H1 (cell line): Measurements from ENCODE around the gene GPSM1. TPM values are rescaled to one million over a fixed set of nuclear protein-coding genes. Genes with fewer than 3 reads are reported as not detected.

Experiments
- CTCF ChIA-PET: fragments of 300-600 bp; sonication (Branson Sonifier 250); formaldehyde crosslinking; loops from one replicate; lab custom pipeline; 2021; ENCODE audit not compliant: partially characterized antibody; lab: Charles Lee
- POLR2A ChIA-PET: fragments of 300-600 bp; sonication (Branson Sonifier 250); formaldehyde crosslinking; loops from one replicate; lab custom pipeline; 2021; ENCODE audit warnings: inconsistent platforms; ENCODE audit not compliant: partially characterized antibody; lab: Charles Lee
- DNase-seq, 2 experiments: peaks; one replicate each; pipeline versions ENCODE4 v3.0.0 to v3.0.0-alpha.2; 2010 to 2022; ENCODE audit warnings: low spot score in 2 of 2, low read depth in 1 of 2, mixed read lengths in 1 of 2
- FAIRE-seq: peaks from 2 replicates; lab custom pipeline; 2011; peaks lifted over from hg19 to GRCh38; lab: Jason Lieb, UNC
- H2AFZ ChIP-seq: 2 replicates; pipeline ENCODE4 v1.8.1; 2012; ENCODE audit warnings: low read length, inconsistent platforms
- H2AK5ac ChIP-seq: 2 replicates; pipeline ENCODE4 v1.6.1; 2013; ENCODE audit warnings: low read depth, low read length
- H2BK120ac ChIP-seq: replicated peaks from 2 replicates; pipeline ENCODE3; 2013; ENCODE audit warnings: low read depth, low read length, inconsistent platforms
- H2BK12ac ChIP-seq: 2 replicates; pipeline ENCODE4 v1.6.1; 2013; ENCODE audit warnings: low read depth, low read length
- H2BK15ac ChIP-seq: 2 replicates; pipeline ENCODE4 v1.6.1; 2013; ENCODE audit warnings: low read length
- H2BK20ac ChIP-seq: 2 replicates; pipeline ENCODE4 v1.6.1; 2013; ENCODE audit warnings: low read length
- H2BK5ac ChIP-seq: 2 replicates; pipeline ENCODE4 v1.6.1; 2013; ENCODE audit warnings: low read depth, low read length
- H3K14ac ChIP-seq: 2 replicates; pipeline ENCODE4 v1.6.1; 2013; ENCODE audit warnings: inconsistent platforms; ENCODE audit not compliant: insufficient read length
- H3K18ac ChIP-seq: 2 replicates; pipeline ENCODE4 v1.6.1; 2013; ENCODE audit warnings: low read length; ENCODE audit errors: extremely low read depth
- H3K23ac ChIP-seq: 2 replicates; pipeline ENCODE4 v1.6.1; 2013; ENCODE audit warnings: inconsistent platforms; ENCODE audit not compliant: insufficient read length
- H3K23me2 ChIP-seq: 2 replicates; pipeline ENCODE4 v1.6.1; 2013; ENCODE audit warnings: low read depth, low read length
- H3K27ac ChIP-seq: 2 replicates; pipeline ENCODE4 v1.6.1; 2011; ENCODE audit warnings: low read depth, low read length, inconsistent platforms
- H3K27me3 ChIP-seq, 4 experiments: replicated peaks in 1 of 4; 1 replicate in 1 of 4; 2 replicates in 3 of 4; pipeline versions ENCODE4 v1.6.1 to v1.8.1; 2011 to 2013; ENCODE audit warnings: low read length in 3 of 4, mild to moderate bottlenecking in 3 of 4, inconsistent platforms in 2 of 4, mixed read lengths in 2 of 4, moderate library complexity in 1 of 4; ENCODE audit not compliant: control insufficient read depth in 3 of 4, insufficient read depth in 3 of 4; ENCODE audit errors: extremely low read depth in 1 of 4
- H3K36me3 ChIP-seq, 4 experiments: 2 replicates each; pipeline versions ENCODE4 v1.6.1 to v1.8.1; 2011 to 2013; ENCODE audit warnings: mild to moderate bottlenecking in 4 of 4, low read length in 3 of 4, moderate library complexity in 2 of 4, control low read depth in 1 of 4, inconsistent platforms in 1 of 4; ENCODE audit not compliant: insufficient read depth in 4 of 4, control insufficient read depth in 2 of 4
- H3K4ac ChIP-seq: replicated peaks from 2 replicates; pipeline ENCODE3; 2013; ENCODE audit warnings: low read length, low read depth, mixed read lengths, inconsistent platforms; ENCODE audit not compliant: insufficient read length
- H3K4me1 ChIP-seq, 4 experiments: replicated peaks in 1 of 4; 1 replicate in 1 of 4; 2 replicates in 3 of 4; pipeline versions ENCODE4 v1.6.1 to v1.8.1; 2011 to 2013; ENCODE audit warnings: low read length in 3 of 4, inconsistent platforms in 2 of 4, mixed read lengths in 1 of 4; ENCODE audit not compliant: insufficient read depth in 4 of 4, control insufficient read depth in 3 of 4
- H3K4me2 ChIP-seq, 2 experiments: 2 replicates each; pipeline versions ENCODE4 v1.6.1 to v1.8.1; 2011 to 2013; ENCODE audit warnings: low read depth in 2 of 2, low read length in 2 of 2, control low read depth in 1 of 2, inconsistent platforms in 1 of 2, mild to moderate bottlenecking in 1 of 2; ENCODE audit not compliant: insufficient read depth in 1 of 2
- H3K4me3 ChIP-seq, 4 experiments: fragments of 200-600, 300-600 bp in 1 of 4; sonication (generic), shearing (Covaris generic), sonication (Bioruptor Twin) in 1 of 4; 2 replicates each; pipeline versions ENCODE4 v1.5.1 to v1.8.1; 2011 to 2016; ENCODE audit warnings: low read length in 4 of 4, low read depth in 3 of 4, control low read depth in 2 of 4, inconsistent platforms in 2 of 4, mild to moderate bottlenecking in 2 of 4, mixed read lengths in 1 of 4, moderate library complexity in 1 of 4; ENCODE audit not compliant: insufficient read depth in 2 of 4; ENCODE audit errors: extremely low read depth in 1 of 4
- H3K56ac ChIP-seq: replicated peaks from 2 replicates; pipeline ENCODE3; 2013; ENCODE audit warnings: low read depth, mild to moderate bottlenecking, mixed read lengths, low read length, inconsistent platforms; ENCODE audit not compliant: insufficient read length
- H3K79me1 ChIP-seq: 2 replicates; pipeline ENCODE4 v1.6.1; 2013; ENCODE audit warnings: low read depth, low read length, control low read depth
- H3K79me2 ChIP-seq, 2 experiments: 2 replicates each; pipeline versions ENCODE4 v1.6.1 to v1.8.1; 2012 to 2013; ENCODE audit warnings: low read length in 2 of 2, mild to moderate bottlenecking in 2 of 2, inconsistent platforms in 1 of 2; ENCODE audit not compliant: insufficient read depth in 2 of 2, control insufficient read depth in 1 of 2
- H3K9ac ChIP-seq, 4 experiments: replicated peaks in 1 of 4; 1 replicate in 1 of 4; 2 replicates in 3 of 4; pipeline versions ENCODE4 v1.6.1 to v1.8.1; 2011 to 2013; ENCODE audit warnings: low read depth in 3 of 4, low read length in 3 of 4, control low read depth in 2 of 4, mild to moderate bottlenecking in 2 of 4, moderate library complexity in 2 of 4, inconsistent platforms in 1 of 4; ENCODE audit errors: extremely low read depth in 1 of 4
- H3K9me3 ChIP-seq, 2 experiments: 2 replicates each; pipeline versions ENCODE4 v1.6.1 to v1.8.1; 2012 to 2013; ENCODE audit warnings: mild to moderate bottlenecking in 2 of 2, moderate library complexity in 2 of 2, control low read depth in 1 of 2, inconsistent platforms in 1 of 2, low read depth in 1 of 2, low read length in 1 of 2, mixed read lengths in 1 of 2; ENCODE audit not compliant: insufficient read depth in 2 of 2
- H4K20me1 ChIP-seq, 2 experiments: replicated peaks in 1 of 2; 2 replicates each; pipeline versions ENCODE3 to v1.8.1; 2011 to 2013; ENCODE audit warnings: inconsistent platforms in 2 of 2, low read length in 2 of 2, mild to moderate bottlenecking in 1 of 2; ENCODE audit not compliant: insufficient read depth in 2 of 2, control insufficient read depth in 1 of 2
- H4K5ac ChIP-seq: 2 replicates; pipeline ENCODE4 v1.6.1; 2013; ENCODE audit warnings: low read length, low read depth, mixed read lengths, inconsistent platforms; ENCODE audit not compliant: insufficient read length
- H4K8ac ChIP-seq: 2 replicates; pipeline ENCODE4 v1.8.0; 2013; ENCODE audit warnings: mild to moderate bottlenecking, moderate library complexity, low read length, inconsistent platforms; ENCODE audit not compliant: insufficient read depth; ENCODE audit errors: extremely low read depth
- H4K91ac ChIP-seq: replicated peaks from 2 replicates; pipeline ENCODE3; 2013; ENCODE audit warnings: low read length, mixed read lengths, inconsistent platforms; ENCODE audit not compliant: insufficient read length
- RXRA ChIP-seq: IDR thresholded peaks from 2 replicates; pipeline ENCODE4 v1.6.1; 2011; ENCODE audit warnings: low read depth, mild to moderate bottlenecking, low read length, moderate library complexity; ENCODE audit not compliant: insufficient read depth
- WGBS, 2 experiments: shearing (Covaris generic) in 1 of 2; methylation state at CpG; one replicate each; pipeline versions ENCODE4 v1.1.6 to v1.1.7; 2013 to 2015; ENCODE audit warnings: low lambda C conversion rate in 2 of 2, mixed read lengths in 2 of 2, inconsistent platforms in 1 of 2, low coverage in 1 of 2, missing lambda C conversion rate in 1 of 2; ENCODE audit not compliant: insufficient replicate concordance in 2 of 2, insufficient coverage in 1 of 2, insufficient read length in 1 of 2; ENCODE audit errors: extremely low coverage in 1 of 2, missing lambda C conversion rate in 1 of 2; 5-methylcytosine and 5-hydroxymethylcytosine counted together
- polyA plus RNA-seq, 7 experiments: library from polyadenylated mRNA; depleted of rRNA in 3 of 7; stranded (reverse) in 5 of 7; unstranded in 2 of 7; fragments of >200 nt in 5 of 7; fragments of 200-250 nt in 2 of 7; gene quantifications; 1 replicate in 5 of 7; 2 replicates in 1 of 7; 4 replicates in 1 of 7; pipeline versions ENCODE4 v1.2.1 to v1.2.3, GENCODE V29; 2011 to 2013; ENCODE audit warnings: missing spikeins in 2 of 7, mixed read lengths in 2 of 7
- total RNA-seq: library from RNA; stranded (reverse); fragmentation: NEBNext Ultra II Directional; extraction: Animal tissue kit (Norgen Biotek cat#: 25700); gene quantifications from 2 replicates; pipeline ENCODE4 v1.2.1, GENCODE V29; 2021

The GPSM1 gene
- total and polyA plus RNA-seq, 2 of the 8 experiments (the other 6 are each of a cell fraction or from before 2014, with no cell fraction given), result 12.8 to 18.0 TPM

DNA sequence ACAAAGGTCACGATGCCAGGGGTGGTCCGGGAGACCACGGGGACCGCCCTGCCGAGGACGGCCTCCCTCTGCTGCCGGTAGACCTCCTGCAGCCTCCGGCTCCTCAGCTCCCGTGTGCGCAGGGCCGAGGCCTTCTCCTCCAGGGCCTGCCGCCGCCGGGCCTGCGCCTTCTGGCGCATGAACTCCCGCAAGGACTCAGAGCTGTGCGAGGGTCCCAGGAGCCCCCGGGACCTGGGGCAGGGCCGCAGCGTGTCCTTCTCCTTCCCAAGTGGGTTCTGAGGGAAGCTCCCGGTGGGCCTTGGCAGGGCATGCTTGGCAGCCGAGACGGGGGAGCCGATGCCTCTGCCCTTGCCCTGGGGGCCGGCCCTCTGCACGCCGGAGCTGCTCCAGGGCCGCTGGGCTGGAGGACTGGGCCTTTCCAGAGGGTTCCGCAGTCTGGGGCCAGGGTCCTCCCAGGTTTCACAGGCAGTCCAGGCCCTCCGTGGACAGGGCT, 36.8 kb upstream of the GPSM1 start:
- Histone ChIP-seq H3K4me3 (no peak overlapping the region), H3K23me2 (peaks cover 11% of the 10 kb centered on the region; the same call in 1 of the 2 replicates), H2BK20ac (no peak overlapping the region), H4K20me1 (peaks cover 0 to 12% of the 10 kb centered on the region in 2 experiments), H3K4me2 (no peak overlapping the region), H4K91ac (no peak overlapping the region), H3K23ac (no peak overlapping the region), H2BK12ac (no peak overlapping the region), H3K14ac (no peak overlapping the region), H3K4ac (no peak overlapping the region), H3K27ac (no peak overlapping the region), H3K27me3 (no peaks in the 10 kb centered on the region), H2BK15ac (no peak overlapping the region), H2BK5ac (no peak overlapping the region), H3K36me3 (no peaks in the 10 kb centered on the region; a peak in 1 of 8 replicates), H3K18ac (no peak overlapping the region), H4K5ac (no peak overlapping the region), H3K79me2 (no peaks in the 10 kb centered on the region), H2BK120ac (no peak overlapping the region), H4K8ac (peak overlapping the region; percentile 64), H3K56ac (no peak overlapping the region), H3K9me3 (peaks cover 4 to 10% of the 10 kb centered on the region in 2 experiments; a peak in 2 of 4 replicates), H2AK5ac (no peak overlapping the region), H3K9ac (no peak overlapping the region), H3K79me1 (no peaks in the 10 kb centered on the region), H3K4me1 (no peaks in the 10 kb centered on the region), H2AFZ (no peak overlapping the region; the same call in 1 of the 2 replicates)
- FAIRE-seq (no peak), DNase-seq (no peak)
- ChIA-PET POLR2A (no interaction called here), CTCF (interaction anchor here (0.8 to 1.9 kb wide), 9 partner anchors 8 to 152 kb away, joined by 3 to 6 read pairs (median 3); no protein-coding TSS in a partner anchor)
- 92% methylated on average over 19 of the region's 31 CpGs; no CpG with 5 or more reads in 1 of the 2 experiments for WGBS, 2 experiments
- no peak for TF ChIP-seq RXRA
